Endothelial cell of umbilical vein (primary cell): Measurements from ENCODE around the gene TRIM58. TPM values are rescaled to one million over a fixed set of nuclear protein-coding genes. Genes with fewer than 3 reads are reported as not detected.

Source experiments
- BruUV-seq: library from RNA; stranded (reverse); fragments of 400-500 nt; replicated peaks from 2 replicates; lab custom pipeline; 2021; lab: Mats Ljungman, UMichigan
- CTCF ChIA-PET: fragments of 300-600, 350-600 bp; sonication (Branson Sonifier 250); formaldehyde crosslinking; loops from one replicate; lab custom pipeline; 2021; ENCODE audit warnings: antibody characterized with exemption, inconsistent platforms; lab: Charles Lee
- POLR2A ChIA-PET: fragments of 300-600, 350-600 bp; sonication (Branson Sonifier 250); formaldehyde crosslinking; loops from one replicate; lab custom pipeline; 2021; ENCODE audit warnings: antibody characterized with exemption, inconsistent platforms; lab: Charles Lee
- DNase-seq: peaks from one replicate; pipeline ENCODE4 v3.0.0-alpha.2; 2011; ENCODE audit warnings: low read depth, low spot score
- FAIRE-seq: peaks from 2 replicates; lab custom pipeline; 2011; peaks lifted over from hg19 to GRCh38; lab: Jason Lieb, UNC
- H2AFZ ChIP-seq: 2 replicates; pipeline ENCODE4 v1.6.0; 2012; ENCODE audit warnings: low read depth, low read length, control low read depth, inconsistent platforms
- H3K27ac ChIP-seq: 2 replicates; pipeline ENCODE4 v1.5.1; 2011; ENCODE audit warnings: low read depth, mild to moderate bottlenecking, control low read depth, low read length, moderate library complexity; ENCODE audit not compliant: insufficient read depth
- H3K27me3 ChIP-seq, 2 experiments: 2 replicates each; pipeline versions ENCODE4 v1.6.0 to v1.6.1; 2011; ENCODE audit warnings: low read length in 2 of 2, mixed read lengths in 1 of 2; ENCODE audit not compliant: control insufficient read depth in 2 of 2, insufficient read depth in 2 of 2
- H3K36me3 ChIP-seq, 2 experiments: 2 replicates in 1 of 2; 3 replicates in 1 of 2; pipeline ENCODE4 v1.5.1; 2011; ENCODE audit warnings: low read length in 2 of 2, mild to moderate bottlenecking in 1 of 2, moderate library complexity in 1 of 2; ENCODE audit not compliant: control insufficient read depth in 2 of 2, insufficient read depth in 2 of 2; ENCODE audit errors: extremely low read depth in 1 of 2
- H3K4me1 ChIP-seq: 3 replicates; pipeline ENCODE4 v1.5.1; 2011; ENCODE audit warnings: mild to moderate bottlenecking, low read length; ENCODE audit not compliant: control insufficient read depth, insufficient read depth; ENCODE audit errors: extremely low read depth
- H3K4me2 ChIP-seq: 2 replicates; pipeline ENCODE4 v1.6.1; 2011; ENCODE audit warnings: low read length, control low read depth, mixed read lengths; ENCODE audit not compliant: insufficient read depth
- H3K4me3 ChIP-seq, 3 experiments: fragments of 200-600 bp in 1 of 3; sonication (generic), shearing (Covaris generic) in 1 of 3; replicated peaks in 1 of 3; 2 replicates each; pipeline ENCODE4 v1.5.1; 2011 to 2016; ENCODE audit warnings: control low read depth in 3 of 3, low read length in 3 of 3, mild to moderate bottlenecking in 2 of 3, inconsistent platforms in 1 of 3, low read depth in 1 of 3, moderate library complexity in 1 of 3; ENCODE audit not compliant: insufficient read depth in 1 of 3
- H3K79me2 ChIP-seq: 2 replicates; pipeline ENCODE4 v1.6.0; 2012; ENCODE audit warnings: low read length, inconsistent platforms; ENCODE audit not compliant: control insufficient read depth, insufficient read depth
- H3K9ac ChIP-seq: replicated peaks from 2 replicates; pipeline ENCODE3; 2011; ENCODE audit warnings: low read length, control low read depth; ENCODE audit not compliant: insufficient read depth; ENCODE audit errors: extremely low read depth
- H3K9me1 ChIP-seq: replicated peaks from 3 replicates; pipeline ENCODE4 v1.6.0; 2011; ENCODE audit warnings: mild to moderate bottlenecking, low read length; ENCODE audit not compliant: control insufficient read depth, insufficient read depth; ENCODE audit errors: extremely low read depth
- H3K9me3 ChIP-seq: replicated peaks from 2 replicates; pipeline ENCODE4 v1.5.1; 2012; ENCODE audit warnings: low read length, inconsistent platforms; ENCODE audit not compliant: control insufficient read depth, insufficient read depth
- H4K20me1 ChIP-seq: replicated peaks from 2 replicates; pipeline ENCODE3; 2011; ENCODE audit warnings: mild to moderate bottlenecking, low read length; ENCODE audit not compliant: control insufficient read depth, insufficient read depth; ENCODE audit errors: extremely low read depth
- CTCF ChIP-seq, 2 donors: IDR thresholded peaks; 1 replicate in 1 of 2; 2 replicates in 1 of 2; pipeline ENCODE4 v1.5.1; 2011; ENCODE audit warnings: low read length in 2 of 2, mild to moderate bottlenecking in 2 of 2, moderate library complexity in 2 of 2, control low read depth in 1 of 2, inconsistent platforms in 1 of 2, low read depth in 1 of 2; ENCODE audit not compliant: insufficient read depth in 1 of 2; ENCODE audit errors: extremely low read depth in 1 of 2
- EZH2 ChIP-seq: IDR thresholded peaks from 2 replicates; pipeline ENCODE4 v1.6.1; 2012; ENCODE audit warnings: borderline replicate concordance, low read depth, mild to moderate bottlenecking, moderate library complexity, low read length, inconsistent platforms; ENCODE audit not compliant: severe bottlenecking
- FOS ChIP-seq: IDR thresholded peaks from 2 replicates; pipeline ENCODE4 v1.6.1; 2011; ENCODE audit warnings: mild to moderate bottlenecking, low read length, moderate library complexity, borderline replicate concordance; ENCODE audit not compliant: insufficient read depth
- GATA2 ChIP-seq: IDR thresholded peaks from 2 replicates; pipeline ENCODE4 v1.7.0; 2011; ENCODE audit warnings: low read depth, mild to moderate bottlenecking, moderate library complexity, mixed read lengths, low read length; ENCODE audit not compliant: insufficient read length, insufficient read depth
- JUN ChIP-seq: IDR thresholded peaks from 2 replicates; pipeline ENCODE4 v1.6.1; 2011; ENCODE audit warnings: borderline replicate concordance, low read depth; ENCODE audit not compliant: insufficient read length, insufficient read depth
- MAX ChIP-seq: IDR thresholded peaks from 2 replicates; pipeline ENCODE4 v1.6.1; 2011; ENCODE audit not compliant: insufficient read depth, insufficient read length
- MYC ChIP-seq: IDR thresholded peaks from one replicate; pipeline ENCODE4 v1.6.1; 2011; ENCODE audit warnings: mild to moderate bottlenecking, low read depth, low read length
- POLR2A ChIP-seq: IDR thresholded peaks from 2 replicates; pipeline ENCODE4 v1.6.1; 2012; ENCODE audit warnings: low read depth, mild to moderate bottlenecking, control low read depth, low read length
- POLR2AphosphoS5 ChIP-seq: IDR thresholded peaks from 2 replicates; pipeline ENCODE4 v1.6.1; 2012; ENCODE audit warnings: low read depth, mild to moderate bottlenecking, control low read depth, low read length, moderate library complexity; ENCODE audit not compliant: insufficient read depth
- dilution Hi-C: fragments of 300-500 bp; cut with MboI; formaldehyde crosslinking; loops from one replicate; pipeline ENCODE4 v1.15.0; 2019; ENCODE audit warnings: low sequenced_read_pairs; ENCODE audit not compliant: extremely low pct_ligation_motif_present
- intact Hi-C: fragments of 100-400 bp; cut with micrococcal nuclease; formaldehyde crosslinking; loops from one replicate; pipeline ENCODE4 v1.10.0; 2022
- polyA plus RNA-seq, 4 experiments: library from polyadenylated mRNA; depleted of rRNA in 3 of 4; stranded (reverse) in 3 of 4; unstranded in 1 of 4; fragments of >200 nt; gene quantifications; 2 replicates each; pipeline versions ENCODE4 v1.2.1 to v1.2.3, GENCODE V29; 2011 to 2012; ENCODE audit warnings: missing spikeins in 1 of 4
- total RNA-seq: library from RNA; stranded (reverse); gene quantifications from 2 replicates; pipeline ENCODE4 v1.2.3, GENCODE V29; 2021

TRIM58 gene
- total and polyA plus RNA-seq, 2 donors (not counting 3 experiments of a cell fraction or from before 2014, with no cell fraction given), result not detected

- POLR2A ChIA-PET, result no interaction called here
These were observed 11.3 kb upstream of the TRIM58 start for GRCh38 chr1:247845693-247846017.

GRCh38 chr1:247848346-247848745 is 8.6 kb upstream of the TRIM58 start:
- Histone ChIP-seq H3K27me3 (no peaks in the 10 kb centered on the region), H3K4me3 (no peak overlapping the region), H3K9me1 (no peaks in the 10 kb centered on the region), H3K9ac (no peak overlapping the region), H4K20me1 (no peaks in the 10 kb centered on the region), H3K79me2 (no peaks in the 10 kb centered on the region), H3K27ac (no peak overlapping the region), H3K4me1 (no peaks in the 10 kb centered on the region), H3K9me3 (peaks cover 2% of the 10 kb centered on the region), H2AFZ (no peak overlapping the region), H3K4me2 (no peak overlapping the region), H3K36me3 (no peaks in the 10 kb centered on the region)
- no TSS peak for BruUV-seq
- intact Hi-C loops (no loop called here), dilution Hi-C loops (no loop called here)
- TF ChIP-seq POLR2AphosphoS5 (no peak), POLR2A (no peak), MAX (no peak), EZH2 (no peak), FOS (no peak), MYC (no peak), GATA2 (no peak), CTCF (IDR thresholded peaks at IDR 0.05; ENCODE audit: extremely low read depth in 1 of 2, insufficient read depth in 1 of 2, low read depth in 1 of 2, low read length in 2 of 2) (no peak), JUN (no peak)
- ChIA-PET CTCF (no interaction called here), POLR2A (no interaction called here)
- no peak for DNase-seq
- FAIRE-seq, result no peak

More at GRCh38 chr1:247845693-247846017, 11.3 kb upstream of the TRIM58 start:
- H3K4me3 ChIP-seq, result no peak overlapping the region
- dilution Hi-C loops, result no loop called here
- BruUV-seq, result no TSS peak
- H3K4me1 ChIP-seq, result no peaks in the 10 kb centered on the region
- H3K4me2 ChIP-seq, result no peak overlapping the region
- H3K79me2 ChIP-seq, result no peaks in the 10 kb centered on the region
- CTCF ChIA-PET, result no interaction called here
- no peaks in the 10 kb centered on the region for H3K36me3 ChIP-seq
- no peak for DNase-seq
- no peaks in the 10 kb centered on the region for H3K9me1 ChIP-seq
- H3K27me3 ChIP-seq, result no peaks in the 10 kb centered on the region
- H3K9ac ChIP-seq, result no peak overlapping the region
- intact Hi-C loops, result no loop called here
- no peak for TF ChIP-seq JUN
- TF ChIP-seq FOS, result no peak
- TF ChIP-seq GATA2, result no peak
- TF ChIP-seq POLR2A, result no peak
- TF ChIP-seq POLR2AphosphoS5, result no peak
- TF ChIP-seq MYC, result no peak
- TF ChIP-seq EZH2, result no peak
- no peak for FAIRE-seq
- no peaks in the 10 kb centered on the region for H4K20me1 ChIP-seq
- H3K9me3 ChIP-seq, result peaks cover 2% of the 10 kb centered on the region
- H3K27ac ChIP-seq, result no peak overlapping the region
- H2AFZ ChIP-seq, result no peak overlapping the region
